Measurements from ENCODE around the gene TSHZ2.

- TF ChIP-seq ZNF274 (IDR thresholded peaks at IDR 0.05; ENCODE audit: low read depth, low read length), result no peak
- TF ChIP-seq SUZ12 (IDR thresholded peaks at IDR 0.05; ENCODE audit: extremely low read depth, insufficient read depth, insufficient read length), result no peak
- no peak for TF ChIP-seq YY1 (IDR thresholded peaks at IDR 0.05; ENCODE audit: insufficient read depth, insufficient read length)
Measured at GRCh38 chr20:53331151-53331973, 359.2 kb downstream of the TSHZ2 start.

Measured in NT2/D1 (cell line).